ENCODE measurements around the gene CACNA2D4. TPM values are rescaled to one million over a fixed set of nuclear protein-coding genes. Genes with fewer than 3 reads are reported as not detected.

CACNA2D4 gene
- total and polyA plus RNA-seq, 2 donors from 2014 or later, result 2.5 to 7.3 TPM

DNA sequence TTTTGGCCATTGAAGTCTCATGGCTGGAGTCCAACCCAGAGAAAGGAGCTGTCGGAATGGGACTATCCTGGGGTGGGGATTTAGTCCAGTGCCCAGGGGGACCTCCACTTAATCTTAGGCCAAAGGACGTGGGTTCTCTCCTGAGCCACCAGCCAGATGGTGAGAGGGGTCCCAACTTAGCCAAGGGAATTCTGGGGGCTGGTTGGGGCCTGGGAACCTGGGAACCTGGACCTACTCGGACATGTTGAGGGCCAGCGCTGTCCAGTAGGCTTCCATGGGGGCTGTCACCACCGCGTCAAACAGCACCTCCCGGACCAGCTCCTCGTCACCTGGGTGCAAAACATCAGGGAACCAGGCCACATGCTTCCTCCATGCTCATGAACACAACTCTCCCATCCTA, 64.7 kb downstream of the CACNA2D4 start:
- FAIRE-seq (no peak), DNase-seq (peak in 1 of 5 donors; percentile 4)
- Histone ChIP-seq H3K9ac (ENCODE audit: low read length in 3 of 3) (no peak overlapping the region), H3K4me1 (ENCODE audit: control insufficient read depth in 2 of 3, insufficient read depth in 2 of 3, low read depth in 1 of 3, low read length in 3 of 3) (no peaks in the 10 kb centered on the region), H3K4me3 (ENCODE audit: low read length in 3 of 3) (no peak overlapping the region), H3K36me3 (ENCODE audit: control insufficient read depth in 2 of 3, insufficient read depth in 3 of 3, low read length in 3 of 3) (no peaks in the 10 kb centered on the region), H3K27ac (ENCODE audit: low read depth in 2 of 2, low read length in 2 of 2) (no peak overlapping the region), H3K9me3 (ENCODE audit: control insufficient read depth in 2 of 3, insufficient read depth in 1 of 3, low read length in 3 of 3) (peaks cover 0 to 18% (median 2%) of the 10 kb centered on the region in 3 donors), H3K27me3 (ENCODE audit: control insufficient read depth, insufficient read depth, low read length) (no peaks in the 10 kb centered on the region)
- TF ChIP-seq, protein P1, sequence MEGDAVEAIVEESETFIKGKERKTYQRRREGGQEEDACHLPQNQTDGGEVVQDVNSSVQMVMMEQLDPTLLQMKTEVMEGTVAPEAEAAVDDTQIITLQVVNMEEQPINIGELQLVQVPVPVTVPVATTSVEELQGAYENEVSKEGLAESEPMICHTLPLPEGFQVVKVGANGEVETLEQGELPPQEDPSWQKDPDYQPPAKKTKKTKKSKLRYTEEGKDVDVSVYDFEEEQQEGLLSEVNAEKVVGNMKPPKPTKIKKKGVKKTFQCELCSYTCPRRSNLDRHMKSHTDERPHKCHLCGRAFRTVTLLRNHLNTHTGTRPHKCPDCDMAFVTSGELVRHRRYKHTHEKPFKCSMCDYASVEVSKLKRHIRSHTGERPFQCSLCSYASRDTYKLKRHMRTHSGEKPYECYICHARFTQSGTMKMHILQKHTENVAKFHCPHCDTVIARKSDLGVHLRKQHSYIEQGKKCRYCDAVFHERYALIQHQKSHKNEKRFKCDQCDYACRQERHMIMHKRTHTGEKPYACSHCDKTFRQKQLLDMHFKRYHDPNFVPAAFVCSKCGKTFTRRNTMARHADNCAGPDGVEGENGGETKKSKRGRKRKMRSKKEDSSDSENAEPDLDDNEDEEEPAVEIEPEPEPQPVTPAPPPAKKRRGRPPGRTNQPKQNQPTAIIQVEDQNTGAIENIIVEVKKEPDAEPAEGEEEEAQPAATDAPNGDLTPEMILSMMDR (IDR thresholded peaks at IDR 0.05; ENCODE audit: borderline replicate concordance, extremely low read depth, insufficient read depth), result no peak
- intact Hi-C loops (cut with DNase I), result no loop called here

DNA sequence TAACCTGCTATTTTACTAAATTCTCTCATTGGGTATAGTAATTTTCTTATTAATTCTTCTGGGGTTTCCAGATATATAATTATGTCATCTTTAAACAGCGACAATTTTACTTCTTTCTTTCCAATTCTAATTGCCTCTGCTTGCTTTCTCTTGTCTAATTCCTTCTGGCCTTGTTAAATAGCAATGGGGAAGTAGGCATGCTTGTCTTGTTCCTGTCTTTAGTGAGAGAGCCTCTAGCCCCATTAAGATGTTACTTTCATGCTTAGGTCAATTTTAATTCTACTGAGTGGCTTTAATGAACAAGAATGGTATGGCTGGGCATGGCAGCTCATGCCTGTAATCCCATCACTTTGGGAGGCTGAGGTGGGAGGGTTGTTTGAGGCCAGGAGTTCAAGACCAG, 66.4 kb downstream of the CACNA2D4 start:
- intact Hi-C loops (cut with DNase I), result no loop called here
- H3K27me3 ChIP-seq (ENCODE audit: control insufficient read depth, insufficient read depth, low read length), result no peaks in the 10 kb centered on the region

GRCh38 chr12:1851151-1851701, 67.2 kb downstream of the CACNA2D4 start:
- intact Hi-C loops (cut with DNase I), result no loop called here
- peaks cover 0 to 14% (median 2%) of the 10 kb centered on the region in 3 donors for H3K9me3 ChIP-seq (ENCODE audit: control insufficient read depth in 2 of 3, insufficient read depth in 1 of 3, low read length in 3 of 3)
- H3K4me1 ChIP-seq (ENCODE audit: control insufficient read depth in 2 of 3, insufficient read depth in 2 of 3, low read depth in 1 of 3, low read length in 3 of 3), result no peaks in the 10 kb centered on the region
- no peak for FAIRE-seq
- H3K27ac ChIP-seq (ENCODE audit: low read depth in 2 of 2, low read length in 2 of 2), result no peak overlapping the region
- H3K27me3 ChIP-seq (ENCODE audit: control insufficient read depth, insufficient read depth, low read length), result no peaks in the 10 kb centered on the region
- no peak overlapping the region for H3K9ac ChIP-seq (ENCODE audit: low read length in 3 of 3)
- H3K4me3 ChIP-seq (ENCODE audit: low read length in 3 of 3), result no peak overlapping the region
- DNase-seq, result no peak
- no peaks in the 10 kb centered on the region for H3K36me3 ChIP-seq (ENCODE audit: control insufficient read depth in 2 of 3, insufficient read depth in 3 of 3, low read length in 3 of 3)
- TF ChIP-seq, protein P1 (IDR thresholded peaks at IDR 0.05; ENCODE audit: borderline replicate concordance, extremely low read depth, insufficient read depth), result no peak

More for the DNA sequence above, 66.4 kb downstream of the CACNA2D4 start:
- TF ChIP-seq, protein P1 (IDR thresholded peaks at IDR 0.05; ENCODE audit: borderline replicate concordance, extremely low read depth, insufficient read depth), result no peak
- no peak overlapping the region for H3K27ac ChIP-seq (ENCODE audit: low read depth in 2 of 2, low read length in 2 of 2)
- H3K9ac ChIP-seq (ENCODE audit: low read length in 3 of 3), result no peak overlapping the region
- H3K4me1 ChIP-seq (ENCODE audit: control insufficient read depth in 2 of 3, insufficient read depth in 2 of 3, low read depth in 1 of 3, low read length in 3 of 3), result no peaks in the 10 kb centered on the region
- FAIRE-seq, result no peak
- H3K4me3 ChIP-seq (ENCODE audit: low read length in 3 of 3), result no peak overlapping the region
- DNase-seq, result no peak
- peaks cover 0 to 18% (median 2%) of the 10 kb centered on the region in 3 donors for H3K9me3 ChIP-seq (ENCODE audit: control insufficient read depth in 2 of 3, insufficient read depth in 1 of 3, low read length in 3 of 3)
- no peaks in the 10 kb centered on the region for H3K36me3 ChIP-seq (ENCODE audit: control insufficient read depth in 2 of 3, insufficient read depth in 3 of 3, low read length in 3 of 3)

- TF ChIP-seq, protein P1 (IDR thresholded peaks at IDR 0.05; ENCODE audit: borderline replicate concordance, extremely low read depth, insufficient read depth), result no peak
- Histone ChIP-seq H3K27ac (ENCODE audit: low read depth in 2 of 2, low read length in 2 of 2) (no peak overlapping the region), H3K27me3 (ENCODE audit: control insufficient read depth, insufficient read depth, low read length) (no peaks in the 10 kb centered on the region), H3K36me3 (ENCODE audit: control insufficient read depth in 2 of 3, insufficient read depth in 3 of 3, low read length in 3 of 3) (no peaks in the 10 kb centered on the region), H3K4me3 (ENCODE audit: low read length in 3 of 3) (no peak overlapping the region), H3K9me3 (ENCODE audit: control insufficient read depth in 2 of 3, insufficient read depth in 1 of 3, low read length in 3 of 3) (no peaks in the 10 kb centered on the region), H3K4me1 (ENCODE audit: control insufficient read depth in 2 of 3, insufficient read depth in 2 of 3, low read depth in 1 of 3, low read length in 3 of 3) (no peaks in the 10 kb centered on the region), H3K9ac (ENCODE audit: low read length in 3 of 3) (no peak overlapping the region)
- no peak for FAIRE-seq
- peak in 1 of 5 donors; percentile 8 for DNase-seq
- intact Hi-C loops (cut with DNase I), result no loop called here
Measured at GRCh38 chr12:1848745-1849144, 69.7 kb downstream of the CACNA2D4 start.
